Hippocampal formation (tissue), 2 donors: Measurements from ENCODE around the gene RPL12.

Experiments
- DNase-seq, 2 donors: peaks; one replicate each; lab custom pipeline; 2025; lab: John Stamatoyannopoulos, UW

The RPL12 gene

DNA sequence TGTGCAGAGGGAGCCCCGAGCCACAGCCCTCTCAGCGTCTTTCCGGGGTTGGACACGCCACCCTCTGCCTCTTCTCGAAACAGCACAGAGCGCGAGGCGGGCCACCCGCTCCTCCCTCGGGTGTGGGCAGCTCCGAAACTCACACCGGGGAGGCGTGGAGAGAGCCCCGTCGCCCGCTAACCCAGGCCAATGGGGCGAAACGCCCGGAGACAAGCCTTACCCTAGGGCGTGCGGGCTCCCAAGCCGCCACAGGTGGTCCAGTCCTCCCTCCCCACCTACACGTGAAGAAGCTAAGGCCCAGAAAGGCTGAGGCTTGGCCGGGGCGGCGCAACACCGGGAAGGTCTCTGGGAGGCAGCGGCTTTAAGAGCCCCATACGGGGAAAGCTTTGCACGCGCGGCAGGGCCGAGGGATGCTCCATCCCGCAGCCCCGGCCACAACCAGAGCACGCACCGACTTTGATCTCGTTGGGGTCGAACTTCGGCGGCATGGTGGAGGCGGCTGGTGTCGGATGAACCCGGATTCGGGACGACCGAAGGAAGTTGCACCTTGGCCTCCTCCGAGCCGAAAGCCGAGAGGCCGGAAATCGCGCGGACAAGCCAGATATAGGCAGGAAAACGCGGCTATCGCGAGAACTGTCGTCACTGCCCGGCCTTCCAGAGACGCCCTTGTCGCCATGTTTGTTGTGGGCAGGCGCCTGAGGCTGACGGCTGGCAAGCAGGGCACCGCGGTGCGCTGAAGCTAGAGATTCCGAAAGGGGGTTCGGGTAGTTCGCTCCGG is at the start of gene RPL12, which contains the start of gene LRSAM1:
TSS of gene RPL12 (minus strand) at position 577 of the 778 bp plus-strand sequence. CDS start at position 488, 89 bp downstream.
TSS of gene LRSAM1 (plus strand) at position 681 of the 778 bp plus-strand sequence. CDS start 3,018 bp downstream, outside the sequence.
- DNase-seq, result peak; percentile 89 to 93

DNA sequence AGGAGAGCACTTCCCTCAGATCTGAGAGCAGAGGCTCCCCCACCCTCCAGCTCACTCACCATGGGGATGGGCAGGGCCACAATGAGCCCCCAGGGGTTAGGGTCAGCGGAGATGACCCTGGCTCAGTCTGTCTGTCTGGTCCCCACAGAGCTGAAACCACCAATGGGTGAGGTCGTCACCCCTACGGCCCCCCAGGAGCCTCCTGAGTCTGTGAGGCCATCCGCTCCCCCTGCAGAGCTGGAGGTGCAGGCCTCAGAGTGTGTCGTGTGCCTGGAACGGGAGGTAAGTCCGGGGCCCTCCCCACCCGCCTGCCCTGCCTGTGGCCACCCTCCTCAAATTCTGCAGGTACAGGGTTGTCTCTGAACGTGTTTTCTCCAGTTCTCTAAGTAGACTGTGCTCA is 49.7 kb upstream of the RPL12 start:
- no peak for DNase-seq

DNA sequence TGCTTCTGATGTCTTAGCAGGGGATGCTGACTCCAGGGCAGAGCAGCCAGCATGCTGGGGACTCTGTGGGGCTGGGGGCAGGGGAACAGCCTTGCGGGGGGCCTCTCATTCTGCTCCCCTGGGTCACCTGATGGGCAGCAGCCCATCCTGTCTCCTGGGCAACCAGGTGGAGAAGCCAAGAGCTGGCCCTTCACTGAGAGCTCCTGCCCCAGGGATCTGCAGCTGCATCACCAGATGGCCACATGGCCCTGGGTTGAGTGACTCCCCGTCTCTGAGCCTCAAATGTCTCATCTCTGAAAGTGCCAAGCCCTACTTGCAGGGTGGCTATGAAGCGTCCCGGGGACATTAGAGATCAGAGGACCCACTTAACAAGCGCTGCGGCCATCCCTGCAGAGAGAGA is 49.2 kb upstream of the RPL12 start:
- DNase-seq, result no peak

DNA sequence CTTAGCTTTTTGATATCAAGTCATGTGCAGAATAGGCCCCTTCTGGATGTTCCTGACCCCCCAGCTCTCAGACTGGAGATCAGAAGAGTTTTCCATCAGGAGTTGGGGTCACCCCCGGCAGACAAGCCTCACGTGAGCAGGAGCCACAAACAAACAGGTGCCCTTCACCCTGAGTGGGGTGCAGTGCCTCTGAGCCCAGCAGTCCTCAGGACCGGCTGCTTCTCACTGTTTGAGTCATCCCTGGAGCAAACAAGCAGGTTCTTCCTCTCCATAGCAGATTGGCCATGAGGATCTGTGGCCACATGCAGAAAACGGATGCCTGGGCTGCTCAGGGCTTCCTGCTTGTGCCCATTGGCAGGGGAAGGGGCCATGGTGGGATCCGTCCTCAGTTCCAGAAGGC is 47.1 kb upstream of the RPL12 start:
- no peak for DNase-seq

GRCh38 chr9:127497656-127498290 is 46.6 kb upstream of the RPL12 start:
- DNase-seq, result no peak

GRCh38 chr9:127496974-127497373 is 45.8 kb upstream of the RPL12 start:
- no peak for DNase-seq

GRCh38 chr9:127495884-127496555 is 44.8 kb upstream of the RPL12 start:
- DNase-seq, result no peak

DNA sequence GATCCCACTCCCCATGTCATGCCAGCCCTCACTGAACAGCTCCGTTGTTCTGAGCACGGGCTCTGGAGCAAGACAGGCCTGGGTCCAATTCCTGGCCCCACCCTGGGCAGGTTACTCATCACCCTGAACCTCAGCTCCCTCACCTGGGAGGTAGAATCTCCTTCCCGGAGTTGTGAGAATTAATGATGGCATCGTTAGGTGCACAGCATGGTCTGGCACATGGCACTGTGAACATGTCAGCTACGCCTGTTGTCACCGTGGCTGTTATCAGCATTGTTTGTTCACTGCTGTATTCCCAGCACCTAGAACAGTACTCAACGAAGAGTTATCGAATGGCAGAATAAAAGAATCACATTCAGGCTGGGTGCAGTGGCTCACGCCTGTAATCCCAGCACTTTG is 43.1 kb upstream of the RPL12 start:
- DNase-seq, result no peak

GRCh38 chr9:127493592-127494303 is 42.5 kb upstream of the RPL12 start:
- DNase-seq, result no peak

GRCh38 chr9:127492616-127493015 is 41.4 kb upstream of the RPL12 start:
- no peak for DNase-seq

GRCh38 chr9:127491516-127491915 is 40.3 kb upstream of the RPL12 start:
- DNase-seq, result no peak

- no peak for DNase-seq
These were observed 39.5 kb upstream of the RPL12 start for GRCh38 chr9:127490535-127491230.

DNA sequence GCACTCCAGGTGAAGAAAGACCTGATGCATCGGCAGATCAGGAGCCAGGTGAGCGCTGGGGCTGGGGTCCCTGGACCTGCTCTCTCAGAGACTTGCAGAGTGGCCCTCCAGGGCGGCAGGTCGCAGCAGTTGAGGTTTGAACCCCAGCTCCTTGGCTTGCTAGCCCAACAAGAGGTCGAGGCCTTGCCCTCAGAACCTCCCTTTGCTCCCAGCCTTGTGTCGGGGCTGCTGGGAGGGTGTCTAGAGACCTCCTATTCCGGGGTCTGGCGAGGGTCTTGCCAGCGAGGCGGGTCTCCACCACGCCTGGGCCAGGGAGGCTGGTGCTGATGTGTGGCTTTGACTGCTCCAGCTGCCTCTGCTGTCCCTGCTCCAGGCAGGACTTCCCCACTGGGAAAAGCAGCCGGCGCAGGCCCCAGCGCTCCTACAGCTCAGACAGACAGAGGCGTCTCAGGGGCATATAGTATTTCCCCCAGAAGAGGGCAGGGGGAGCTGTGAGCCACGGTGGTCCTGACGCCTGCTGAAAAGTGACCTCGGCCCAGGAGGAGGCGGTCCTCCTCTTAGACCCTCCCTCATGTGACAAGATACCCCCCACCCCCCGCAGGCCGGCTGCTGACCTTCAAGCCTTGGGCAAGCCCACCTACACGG is 38.4 kb upstream of the RPL12 start:
- DNase-seq, result no peak

GRCh38 chr9:127488946-127489345 is 37.7 kb upstream of the RPL12 start:
- DNase-seq, result no peak

DNA sequence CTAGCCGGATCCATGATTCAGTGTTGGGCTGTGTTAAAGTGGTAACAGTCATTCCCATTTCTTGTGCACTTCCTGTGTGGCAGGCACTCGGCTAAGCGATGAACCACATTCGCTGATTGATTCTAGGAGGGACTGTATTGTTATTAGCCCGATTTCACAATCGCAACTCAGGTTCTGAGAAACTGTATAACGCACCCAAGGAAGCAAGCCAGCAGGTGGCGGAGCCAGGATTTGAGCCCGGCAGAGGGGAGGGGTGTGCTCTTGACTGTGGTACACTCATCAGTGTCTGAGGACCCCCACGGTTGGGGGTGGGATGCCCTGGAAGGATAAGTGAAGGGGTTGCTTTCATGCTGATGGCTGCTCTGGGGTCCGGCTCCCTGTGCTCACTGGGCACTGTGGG is 34.8 kb upstream of the RPL12 start:
- DNase-seq, result no peak

GRCh38 chr9:127482662-127483061 is 31.5 kb upstream of the RPL12 start:
- no peak for DNase-seq

GRCh38 chr9:127479507-127480081 is 28.4 kb upstream of the RPL12 start:
- no peak for DNase-seq

DNA sequence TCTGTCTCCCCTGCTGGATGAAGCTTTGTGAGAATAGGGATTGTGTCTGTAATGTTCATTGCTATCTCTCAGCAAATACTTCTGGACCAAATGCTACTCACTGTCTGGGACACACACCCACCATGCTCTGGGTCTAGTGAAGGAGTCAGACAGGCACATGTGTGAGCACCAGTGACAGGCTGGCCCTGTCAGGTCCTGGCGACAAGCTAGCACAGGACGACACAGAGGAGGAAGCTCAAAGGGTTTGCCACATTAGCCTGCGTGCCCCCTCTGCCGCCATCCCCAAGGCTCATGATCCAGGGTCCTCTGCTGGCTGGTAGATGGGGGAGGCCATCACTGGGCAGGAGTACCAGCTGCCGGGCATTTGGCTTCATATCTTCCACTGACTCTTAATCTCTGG is 23.4 kb upstream of the RPL12 start:
- DNase-seq, result no peak

- DNase-seq, result no peak
These were observed 22.7 kb upstream of the RPL12 start for GRCh38 chr9:127473932-127474331.

- DNase-seq, result no peak
These were observed 22.3 kb upstream of the RPL12 start for GRCh38 chr9:127473501-127473900.

- no peak for DNase-seq
These were observed 19.5 kb upstream of the RPL12 start for GRCh38 chr9:127470662-127471061.
